SU-DHL-6 (cell line): ENCODE data around the gene CYP2D6.

ENCODE experiments used
- H2AFZ ChIP-seq: fragments of 200-600 bp; sonication (generic); 2 replicates; pipeline ENCODE4 v1.6.1; 2014; ENCODE audit warnings: low read depth, mild to moderate bottlenecking, moderate library complexity, mixed read lengths, antibody characterized with exemption, low read length; ENCODE audit not compliant: severe bottlenecking
- H3F3A ChIP-seq: fragments of 200-600 bp; shearing (Covaris generic); 2 replicates; pipeline ENCODE4 v1.6.0; 2016; ENCODE audit warnings: antibody characterized with exemption, mild to moderate bottlenecking; ENCODE audit not compliant: insufficient read depth
- H3K27ac ChIP-seq: fragments of 200-600 bp; sonication (generic); 2 replicates; pipeline ENCODE4 v1.5.1; 2016; ENCODE audit warnings: low read depth, mild to moderate bottlenecking, low read length, moderate library complexity, mixed read lengths
- H3K27me3 ChIP-seq: fragments of 200-600 bp; sonication (generic), shearing (Covaris generic); 2 replicates; pipeline ENCODE4 v1.6.0; 2014; ENCODE audit warnings: mild to moderate bottlenecking, low read length
- H3K36me3 ChIP-seq: fragments of 200-600 bp; sonication (generic); 2 replicates; pipeline ENCODE4 v1.6.1; 2014; ENCODE audit warnings: mild to moderate bottlenecking, low read length, mixed read lengths
- H3K4me2 ChIP-seq: fragments of 300-600, 200-600 bp; shearing (Covaris generic), sonication (generic); 2 replicates; pipeline ENCODE4 v1.6.0; 2014; ENCODE audit warnings: low read length, low read depth, mild to moderate bottlenecking; ENCODE audit not compliant: poor library complexity, severe bottlenecking
- H3K4me3 ChIP-seq: fragments of 200-600 bp; sonication (generic); 2 replicates; pipeline ENCODE4 v1.5.1; 2014; ENCODE audit warnings: antibody characterized with exemption, low read length, mild to moderate bottlenecking, mixed read lengths; ENCODE audit not compliant: insufficient read depth, poor library complexity, severe bottlenecking
- H3K79me2 ChIP-seq: fragments of 200-600 bp; sonication (generic); 2 replicates; pipeline ENCODE4 v1.6.1; 2014; ENCODE audit warnings: mild to moderate bottlenecking, low read length, moderate library complexity; ENCODE audit not compliant: insufficient read depth
- H3K9ac ChIP-seq: fragments of 200-600 bp; sonication (generic); 2 replicates; pipeline ENCODE4 v1.7.0; 2014; ENCODE audit warnings: mild to moderate bottlenecking, low read length
- H3K9me2 ChIP-seq: fragments of 200-600 bp; sonication (generic); replicated peaks from 2 replicates; pipeline ENCODE4 v1.6.1; 2014; ENCODE audit warnings: low read length; ENCODE audit not compliant: insufficient read depth
- H3K9me3 ChIP-seq: fragments of 200-600 bp; sonication (generic); 2 replicates; pipeline ENCODE4 v1.6.1; 2014; ENCODE audit warnings: low read length, mixed read lengths; ENCODE audit not compliant: insufficient read depth
- H4K20me1 ChIP-seq: fragments of 200-600 bp; sonication (generic); 2 replicates; pipeline ENCODE4 v1.6.1; 2014; ENCODE audit warnings: low read depth, mild to moderate bottlenecking, antibody characterized with exemption, low read length, moderate library complexity, mixed read lengths
- CTCF ChIP-seq: fragments of 200-600 bp; sonication (generic); IDR thresholded peaks from one replicate; pipeline ENCODE4 v1.5.1; 2017; ENCODE audit warnings: antibody characterized with exemption, mild to moderate bottlenecking, low read length, moderate library complexity; ENCODE audit not compliant: insufficient read depth, poor library complexity, severe bottlenecking
- EZH2phosphoT487 ChIP-seq: fragments of 200-600 bp; sonication (generic), shearing (Covaris generic); conservative IDR thresholded peaks from 2 replicates; pipeline ENCODE4 v1.6.1; 2018; ENCODE audit warnings: mild to moderate bottlenecking, antibody characterized with exemption, low read length, moderate library complexity, mixed read lengths

Gene CYP2D6

GRCh38 chr22:42101199-42101598 lies 29.4 kb downstream of the CYP2D6 start:
- H3K4me3 ChIP-seq, result no peak overlapping the region
- no peak overlapping the region for H3K9ac ChIP-seq
- H3K9me3 ChIP-seq, result peaks cover 29% of the 10 kb centered on the region
- no peak for TF ChIP-seq CTCF
- TF ChIP-seq EZH2phosphoT487, result no peak
- H3K27ac ChIP-seq, result no peak overlapping the region
- H3F3A ChIP-seq, result no peaks in the 10 kb centered on the region; the same call in 1 of the 2 replicates
- H3K36me3 ChIP-seq, result no peaks in the 10 kb centered on the region
- no peak overlapping the region for H3K4me2 ChIP-seq
- no peaks in the 10 kb centered on the region for H3K9me2 ChIP-seq
- H3K79me2 ChIP-seq, result no peaks in the 10 kb centered on the region
- no peaks in the 10 kb centered on the region for H4K20me1 ChIP-seq
- no peak overlapping the region for H2AFZ ChIP-seq
- H3K27me3 ChIP-seq, result no peaks in the 10 kb centered on the region

GRCh38 chr22:42091455-42091782 lies 39.2 kb downstream of the CYP2D6 start:
- Histone ChIP-seq H3F3A (peaks cover 9% of the 10 kb centered on the region), H3K9me3 (no peaks in the 10 kb centered on the region; the same call in 1 of the 2 replicates), H3K9ac (peak overlapping the region; percentile 82), H3K79me2 (peaks cover 23% of the 10 kb centered on the region; the same call in 1 of the 2 replicates), H3K9me2 (no peaks in the 10 kb centered on the region), H3K4me3 (peak overlapping the region; percentile 49), H4K20me1 (no peaks in the 10 kb centered on the region), H3K27ac (peak overlapping the region; percentile 8), H3K27me3 (no peaks in the 10 kb centered on the region), H3K4me2 (peak overlapping the region; percentile 80), H2AFZ (peak overlapping the region; percentile 73), H3K36me3 (peaks cover 3% of the 10 kb centered on the region; the same call in 1 of the 2 replicates)
- TF ChIP-seq CTCF (no peak), EZH2phosphoT487 (no peak)

GRCh38 chr22:42090596-42091454 lies 39.8 kb downstream of the CYP2D6 start, which contains the start of gene NDUFA6:
Gene NDUFA6, minus strand, starts transcription at chr22:42090772. Its CDS starts 28 bp downstream, at chr22:42090744.
- TF ChIP-seq EZH2phosphoT487 (no peak), CTCF (peak; percentile 84)
- no peaks in the 10 kb centered on the region for H4K20me1 ChIP-seq
- H2AFZ ChIP-seq, result peak within 1 kb of the TSS; percentile 73
- H3K27ac ChIP-seq, result peak within 1 kb of the TSS; percentile 57
- peaks cover 9% of the 10 kb centered on the region; the same call in 1 of the 2 replicates for H3K36me3 ChIP-seq
- H3K9me2 ChIP-seq, result no peaks in the 10 kb centered on the region
- H3K79me2 ChIP-seq, result peaks cover 27% of the 10 kb centered on the region; the same call in 1 of the 2 replicates
- H3K9me3 ChIP-seq, result no peaks in the 10 kb centered on the region; the same call in 1 of the 2 replicates
- H3K27me3 ChIP-seq, result no peaks in the 10 kb centered on the region
- H3K9ac ChIP-seq, result peak within 1 kb of the TSS; percentile 82
- H3K4me2 ChIP-seq, result peak within 1 kb of the TSS; percentile 80
- H3K4me3 ChIP-seq, result peak within 1 kb of the TSS; percentile 67
- H3F3A ChIP-seq, result peaks cover 14% of the 10 kb centered on the region
